ENCODE measurements around the gene BCAP29. TPM values are rescaled to one million over a fixed set of nuclear protein-coding genes. Genes with fewer than 3 reads are reported as not detected.

Gene BCAP29
- total and polyA plus RNA-seq, 2 donors (not counting 3 experiments of a cell fraction or from before 2014, with no cell fraction given): 122 to 162 TPM

DNA sequence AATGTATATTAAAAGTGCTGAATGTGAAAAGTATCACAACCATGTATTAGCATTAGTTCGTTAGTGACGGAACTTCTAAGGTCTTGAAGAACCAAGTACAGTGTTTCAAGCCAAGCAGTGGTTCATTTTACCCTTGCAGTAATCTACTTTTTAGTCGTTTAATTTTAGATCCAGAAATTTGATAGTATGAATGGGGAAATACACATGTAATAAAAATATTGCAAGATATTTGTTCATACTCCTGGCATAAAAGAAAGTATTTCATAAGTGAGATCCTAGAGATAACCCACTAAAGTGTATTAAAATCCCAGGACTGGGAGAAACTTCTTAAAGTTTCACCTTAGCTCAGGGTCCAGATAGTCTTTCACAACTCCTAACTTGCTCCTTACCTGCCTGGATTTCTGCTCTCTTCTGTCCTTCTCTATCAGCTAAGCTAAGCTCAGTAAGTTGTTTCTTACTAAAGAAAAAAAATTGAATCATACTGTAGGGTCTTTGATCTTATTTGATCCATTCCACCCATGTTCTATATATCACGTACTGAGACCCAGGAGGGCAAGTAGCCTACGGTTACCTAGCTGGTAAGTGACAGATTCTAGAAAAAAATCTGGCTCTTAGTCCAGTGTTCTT lies 1.5 kb downstream of the BCAP29 start:
- Histone ChIP-seq H4K20me1 (replicated peaks; ENCODE audit: control insufficient read depth, extremely low read depth, insufficient read depth, low read length) (no peaks in the 10 kb centered on the region), H3K9ac (replicated peaks; ENCODE audit: extremely low read depth, insufficient read depth, low read length) (peak overlapping the region; percentile 98), H3K4me2 (ENCODE audit: insufficient read depth, low read length) (peak overlapping the region; percentile 99), H2AFZ (ENCODE audit: low read depth, low read length) (no peak overlapping the region), H3K79me2 (ENCODE audit: control insufficient read depth, insufficient read depth, low read length) (peaks cover 68% of the 10 kb centered on the region), H3K4me1 (ENCODE audit: control insufficient read depth, extremely low read depth, insufficient read depth, low read length) (peaks cover 24% of the 10 kb centered on the region), H3K36me3 (ENCODE audit: control insufficient read depth in 2 of 2, extremely low read depth in 1 of 2, insufficient read depth in 2 of 2, low read length in 2 of 2) (peaks cover 2 to 20% of the 10 kb centered on the region in 2 experiments), H3K9me3 (replicated peaks; ENCODE audit: control insufficient read depth, insufficient read depth, low read length) (no peaks in the 10 kb centered on the region), H3K27me3 (ENCODE audit: control insufficient read depth in 2 of 2, insufficient read depth in 2 of 2, low read length in 2 of 2) (no peaks in the 10 kb centered on the region), H3K27ac (ENCODE audit: insufficient read depth, low read depth, low read length) (peak overlapping the region; percentile 95), H3K9me1 (replicated peaks; ENCODE audit: control insufficient read depth, extremely low read depth, insufficient read depth, low read length) (peaks cover 3% of the 10 kb centered on the region), H3K4me3 (replicated peaks in 1 of 3; ENCODE audit: insufficient read depth in 1 of 3, low read depth in 1 of 3, low read length in 3 of 3) (peak overlapping the region; percentile 74 to 99 (median 99))
- DNase-seq (ENCODE audit: low read depth, low spot score) (no peak), FAIRE-seq (no peak)
- POLR2A ChIA-PET: interaction anchor here (1.4 kb wide), 1 partner anchor 13 kb away, joined by 3 read pairs; no protein-coding TSS in a partner anchor
- BruUV-seq (replicated peaks): no TSS peak
- intact Hi-C loops (cut with micrococcal nuclease) (no loop called here), dilution Hi-C loops (cut with MboI; ENCODE audit: extremely low pct_ligation_motif_present, low sequenced_read_pairs) (no loop called here)
- TF ChIP-seq GATA2 (IDR thresholded peaks at IDR 0.05; ENCODE audit: insufficient read depth, insufficient read length, low read depth, low read length) (peak; percentile 46), POLR2A (IDR thresholded peaks at IDR 0.05; ENCODE audit: low read depth, low read length) (no peak)
- TF ChIP-seq, protein P1, sequence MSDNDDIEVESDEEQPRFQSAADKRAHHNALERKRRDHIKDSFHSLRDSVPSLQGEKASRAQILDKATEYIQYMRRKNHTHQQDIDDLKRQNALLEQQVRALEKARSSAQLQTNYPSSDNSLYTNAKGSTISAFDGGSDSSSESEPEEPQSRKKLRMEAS (IDR thresholded peaks at IDR 0.05; ENCODE audit: insufficient read depth, insufficient read length): no peak
- CTCF ChIA-PET: interaction anchor here (0.8 to 3.4 kb wide), 4 partner anchors 11 to 18 kb away, joined by 3 to 20 read pairs (median 4); partner anchors contain the start of genes COG5 and DUS4L

DNA sequence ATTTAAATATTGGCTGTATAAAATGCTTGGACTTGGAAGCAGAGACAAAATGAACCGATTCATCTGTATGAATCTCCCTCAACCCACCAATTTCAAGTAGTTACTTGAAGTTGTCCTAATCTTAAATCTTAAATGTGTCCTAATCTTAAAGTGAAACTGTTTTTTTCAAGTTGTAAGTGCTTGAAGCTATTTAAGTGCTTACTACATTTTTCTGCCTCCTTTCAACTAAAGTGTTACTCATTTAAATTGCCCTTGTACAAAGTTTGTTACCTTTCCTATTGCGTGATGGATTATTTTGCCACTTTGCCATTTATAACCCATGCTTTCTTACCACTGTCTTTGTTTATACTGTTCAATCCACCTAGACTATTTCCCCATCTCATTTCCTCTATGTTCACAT lies 2.8 kb downstream of the BCAP29 start:
- Histone ChIP-seq H3K27ac (ENCODE audit: insufficient read depth, low read depth, low read length) (no peak overlapping the region), H4K20me1 (replicated peaks; ENCODE audit: control insufficient read depth, extremely low read depth, insufficient read depth, low read length) (no peaks in the 10 kb centered on the region), H3K9me1 (replicated peaks; ENCODE audit: control insufficient read depth, extremely low read depth, insufficient read depth, low read length) (peaks cover 3% of the 10 kb centered on the region), H3K27me3 (ENCODE audit: control insufficient read depth in 2 of 2, insufficient read depth in 2 of 2, low read length in 2 of 2) (no peaks in the 10 kb centered on the region), H3K9me3 (replicated peaks; ENCODE audit: control insufficient read depth, insufficient read depth, low read length) (no peaks in the 10 kb centered on the region), H3K9ac (replicated peaks; ENCODE audit: extremely low read depth, insufficient read depth, low read length) (peak overlapping the region; percentile 13), H3K4me2 (ENCODE audit: insufficient read depth, low read length) (peak overlapping the region; percentile 99), H3K4me1 (ENCODE audit: control insufficient read depth, extremely low read depth, insufficient read depth, low read length) (peaks cover 24% of the 10 kb centered on the region), H2AFZ (ENCODE audit: low read depth, low read length) (no peak overlapping the region), H3K79me2 (ENCODE audit: control insufficient read depth, insufficient read depth, low read length) (peaks cover 78% of the 10 kb centered on the region), H3K36me3 (ENCODE audit: control insufficient read depth in 2 of 2, extremely low read depth in 1 of 2, insufficient read depth in 2 of 2, low read length in 2 of 2) (peaks cover 5 to 23% of the 10 kb centered on the region in 2 experiments), H3K4me3 (replicated peaks in 1 of 3; ENCODE audit: insufficient read depth in 1 of 3, low read depth in 1 of 3, low read length in 3 of 3) (peak overlapping the region in 1 of 3 experiments; percentile 99)
- TF ChIP-seq FOS (IDR thresholded peaks at IDR 0.05; ENCODE audit: borderline replicate concordance, insufficient read depth, low read length) (no peak), POLR2A (IDR thresholded peaks at IDR 0.05; ENCODE audit: low read depth, low read length) (no peak), MYC (IDR thresholded peaks at IDR 0.05; ENCODE audit: low read depth, low read length) (no peak), POLR2AphosphoS5 (IDR thresholded peaks at IDR 0.05; ENCODE audit: insufficient read depth, low read depth, low read length) (no peak), EZH2 (IDR thresholded peaks at IDR 0.05; ENCODE audit: borderline replicate concordance, low read depth, low read length, severe bottlenecking) (no peak), JUN (IDR thresholded peaks at IDR 0.05; ENCODE audit: borderline replicate concordance, insufficient read depth, insufficient read length, low read depth) (no peak), GATA2 (IDR thresholded peaks at IDR 0.05; ENCODE audit: insufficient read depth, insufficient read length, low read depth, low read length) (no peak)
- TF ChIP-seq, protein P2, sequence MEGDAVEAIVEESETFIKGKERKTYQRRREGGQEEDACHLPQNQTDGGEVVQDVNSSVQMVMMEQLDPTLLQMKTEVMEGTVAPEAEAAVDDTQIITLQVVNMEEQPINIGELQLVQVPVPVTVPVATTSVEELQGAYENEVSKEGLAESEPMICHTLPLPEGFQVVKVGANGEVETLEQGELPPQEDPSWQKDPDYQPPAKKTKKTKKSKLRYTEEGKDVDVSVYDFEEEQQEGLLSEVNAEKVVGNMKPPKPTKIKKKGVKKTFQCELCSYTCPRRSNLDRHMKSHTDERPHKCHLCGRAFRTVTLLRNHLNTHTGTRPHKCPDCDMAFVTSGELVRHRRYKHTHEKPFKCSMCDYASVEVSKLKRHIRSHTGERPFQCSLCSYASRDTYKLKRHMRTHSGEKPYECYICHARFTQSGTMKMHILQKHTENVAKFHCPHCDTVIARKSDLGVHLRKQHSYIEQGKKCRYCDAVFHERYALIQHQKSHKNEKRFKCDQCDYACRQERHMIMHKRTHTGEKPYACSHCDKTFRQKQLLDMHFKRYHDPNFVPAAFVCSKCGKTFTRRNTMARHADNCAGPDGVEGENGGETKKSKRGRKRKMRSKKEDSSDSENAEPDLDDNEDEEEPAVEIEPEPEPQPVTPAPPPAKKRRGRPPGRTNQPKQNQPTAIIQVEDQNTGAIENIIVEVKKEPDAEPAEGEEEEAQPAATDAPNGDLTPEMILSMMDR (IDR thresholded peaks at IDR 0.05; ENCODE audit: extremely low read depth in 1 of 2, insufficient read depth in 1 of 2, low read depth in 1 of 2, low read length in 2 of 2): no peak
- TF ChIP-seq, protein P1 (IDR thresholded peaks at IDR 0.05; ENCODE audit: insufficient read depth, insufficient read length): no peak
- FAIRE-seq (no peak), DNase-seq (ENCODE audit: low read depth, low spot score) (no peak)
- ChIA-PET CTCF (interaction anchor here (1.8 to 3.4 kb wide), 2 partner anchors 12 to 19 kb away, joined by 4 to 20 read pairs; partner anchors contain the start of genes COG5 and DUS4L), POLR2A (no interaction called here)
- no TSS peak for BruUV-seq (replicated peaks)
- intact Hi-C loops (cut with micrococcal nuclease) (no loop called here), dilution Hi-C loops (cut with MboI; ENCODE audit: extremely low pct_ligation_motif_present, low sequenced_read_pairs) (no loop called here)

Data from endothelial cell of umbilical vein (primary cell).